K562 (cell line): Measurements from ENCODE around the gene ZNF2. TPM values are rescaled to one million over a fixed set of nuclear protein-coding genes. Genes with fewer than 3 reads are reported as not detected.
A peak's percentile ranks its signal among the peaks of the same experiment; 100 is the strongest.

Experiments
- ATF7 ChIP-seq: fragments of 450-650 bp; IDR thresholded peaks from 2 replicates; pipeline ENCODE4 v1.7.1; 2014; ENCODE audit warnings: mild to moderate bottlenecking, moderate library complexity
- CEBPB ChIP-seq: fragments of 450-650 bp; IDR thresholded peaks from 2 replicates; pipeline ENCODE4 v1.6.1; 2016; ENCODE audit warnings: missing genetic modification characterization, missing compliant biosample characterization
- CSDE1 ChIP-seq, 2 experiments: fragments of 450-650 bp; IDR thresholded peaks; 2 replicates each; pipeline ENCODE4 v1.6.1; 2016; ENCODE audit warnings: mild to moderate bottlenecking in 1 of 2
- ETS2 ChIP-seq: IDR thresholded peaks from 2 replicates; pipeline ENCODE4 v1.6.1; 2016; ENCODE audit warnings: borderline replicate concordance, missing genetic modification characterization, mild to moderate bottlenecking, moderate library complexity, missing compliant biosample characterization; ENCODE audit not compliant: poor library complexity, severe bottlenecking
- FUS ChIP-seq: fragments of 200-400 bp; formaldehyde crosslinking; optimal IDR thresholded peaks from 2 replicates; pipeline ENCODE3; 2017; ENCODE audit warnings: low read depth, low read length
- HLTF ChIP-seq: fragments of 450-650 bp; IDR thresholded peaks from 2 replicates; pipeline ENCODE4 v1.6.1; 2016
- MXI1 ChIP-seq: IDR thresholded peaks from 2 replicates; pipeline ENCODE4 v1.6.1; 2011; ENCODE audit warnings: low read depth, mild to moderate bottlenecking, improper control_type of control experiment, low read length
- PHF8 ChIP-seq: fragments of 200-600 bp; sonication (generic); IDR thresholded peaks from 2 replicates; pipeline ENCODE4 v1.6.1; 2012; ENCODE audit warnings: mixed run types, mild to moderate bottlenecking, inconsistent platforms, low read length, moderate library complexity, borderline replicate concordance
- POLR2AphosphoS5 ChIP-seq: IDR thresholded peaks from 2 replicates; pipeline ENCODE4 v1.6.1; 2011; ENCODE audit warnings: mild to moderate bottlenecking, low read depth, low read length, moderate library complexity; ENCODE audit not compliant: control insufficient read depth, insufficient read depth
- RAD51 ChIP-seq: fragments of 450-650 bp; IDR thresholded peaks from 2 replicates; pipeline ENCODE4 v1.7.1; 2016; ENCODE audit warnings: low read depth, mild to moderate bottlenecking, borderline replicate concordance
- TCFL5 ChIP-seq: fragments of 250-450 bp; sonication (Bioruptor Pico); conservative IDR thresholded peaks from 2 replicates; pipeline ENCODE4 v1.6.1; 2021; ENCODE audit warnings: mild to moderate bottlenecking, moderate library complexity, matching md5 sums
- TRIM28 ChIP-seq: fragments of 450-650 bp; IDR thresholded peaks from 2 replicates; pipeline ENCODE4 v1.6.1; 2017
- ZNF197 ChIP-seq: fragments of 200-800 bp; sonication (Bioruptor generic); IDR thresholded peaks from 2 replicates; pipeline ENCODE4 v1.6.1; 2016; ENCODE audit warnings: low read depth, missing genetic modification characterization, missing compliant biosample characterization
- ZNF280A ChIP-seq: fragments of 450-650 bp; IDR thresholded peaks from 2 replicates; pipeline ENCODE4 v1.6.1; 2018; ENCODE audit warnings: mild to moderate bottlenecking, low read depth; ENCODE audit not compliant: partially characterized antibody
- ZNF586 ChIP-seq: fragments of 450-650 bp; formaldehyde crosslinking; conservative IDR thresholded peaks from 2 replicates; pipeline ENCODE4 v1.4.0; 2020; ENCODE audit warnings: mild to moderate bottlenecking, moderate library complexity
- ZNF695 ChIP-seq: fragments of 450-650 bp; formaldehyde crosslinking; IDR thresholded peaks from 2 replicates; pipeline ENCODE4 v1.4.0; 2020; ENCODE audit warnings: mild to moderate bottlenecking, moderate library complexity
- ZNF76 ChIP-seq: fragments of 250-450 bp; sonication (Bioruptor Pico); IDR thresholded peaks from 2 replicates; pipeline ENCODE4 v1.4.0; 2020; ENCODE audit warnings: mild to moderate bottlenecking, moderate library complexity, borderline replicate concordance
- polyA plus RNA-seq, 8 experiments: library from polyadenylated mRNA; depleted of rRNA in 4 of 8; stranded (reverse) in 5 of 8; unstranded in 3 of 8; fragments of >200 nt; fragmentation: Nextera tagmentation in 2 of 8; fragmentation: Illumina TruSeq in 1 of 8; extraction: Ambion mirVana in 2 of 8; extraction: Trizol in 1 of 8; gene quantifications; 2 replicates each; pipeline versions ENCODE4 v1.2.1 to v1.2.3, GENCODE V29; 2011 to 2014; ENCODE audit warnings: inconsistent platforms in 1 of 8, missing spikeins in 1 of 8
- total RNA-seq, 7 experiments: library from RNA; depleted of rRNA in 6 of 7; stranded (reverse); fragments of >200 nt in 6 of 7; fragmentation: Illumina TruSeq in 2 of 7; extraction: Trizol in 2 of 7; gene quantifications; 2 replicates each; pipeline versions ENCODE4 v1.2.1 to v1.2.3, GENCODE V29; 2011 to 2021; ENCODE audit warnings: low replicate concordance in 1 of 7
- TF ChIP-seq, protein P1 (sequence below), 2 experiments: fragments of 450-650 bp in 1 of 2; IDR thresholded peaks; 2 replicates each; pipeline ENCODE4 v1.6.1; 2011 to 2017; ENCODE audit warnings: low read depth in 2 of 2, antibody characterized with exemption in 1 of 2, borderline replicate concordance in 1 of 2, low read length in 1 of 2, mild to moderate bottlenecking in 1 of 2, mixed read lengths in 1 of 2; ENCODE audit not compliant: control insufficient read depth in 1 of 2
- TF ChIP-seq, protein P2 (sequence below): fragments of 450-650 bp; formaldehyde crosslinking; conservative IDR thresholded peaks from 2 replicates; pipeline ENCODE4 v1.4.0; 2022; ENCODE audit warnings: mild to moderate bottlenecking, missing genetic modification characterization
- TF ChIP-seq, protein P3 (sequence below), 2 experiments: fragments of 450-650 bp in 1 of 2; sonication (generic) in 1 of 2; formaldehyde crosslinking in 1 of 2; IDR thresholded peaks in 1 of 2; conservative IDR thresholded peaks in 1 of 2; 2 replicates each; pipeline versions ENCODE4 v1.6.1 to v1.8.1; 2016 to 2023; ENCODE audit warnings: mild to moderate bottlenecking in 2 of 2, moderate library complexity in 2 of 2, inconsistent platforms in 1 of 2, missing genetic modification reagents in 1 of 2

ZNF2 gene
- total and polyA plus RNA-seq, 9 of the 15 experiments (the other 6 are each of a cell fraction or from before 2014, with no cell fraction given): 1.6 to 4.5 (median 3.4) TPM

DNA sequence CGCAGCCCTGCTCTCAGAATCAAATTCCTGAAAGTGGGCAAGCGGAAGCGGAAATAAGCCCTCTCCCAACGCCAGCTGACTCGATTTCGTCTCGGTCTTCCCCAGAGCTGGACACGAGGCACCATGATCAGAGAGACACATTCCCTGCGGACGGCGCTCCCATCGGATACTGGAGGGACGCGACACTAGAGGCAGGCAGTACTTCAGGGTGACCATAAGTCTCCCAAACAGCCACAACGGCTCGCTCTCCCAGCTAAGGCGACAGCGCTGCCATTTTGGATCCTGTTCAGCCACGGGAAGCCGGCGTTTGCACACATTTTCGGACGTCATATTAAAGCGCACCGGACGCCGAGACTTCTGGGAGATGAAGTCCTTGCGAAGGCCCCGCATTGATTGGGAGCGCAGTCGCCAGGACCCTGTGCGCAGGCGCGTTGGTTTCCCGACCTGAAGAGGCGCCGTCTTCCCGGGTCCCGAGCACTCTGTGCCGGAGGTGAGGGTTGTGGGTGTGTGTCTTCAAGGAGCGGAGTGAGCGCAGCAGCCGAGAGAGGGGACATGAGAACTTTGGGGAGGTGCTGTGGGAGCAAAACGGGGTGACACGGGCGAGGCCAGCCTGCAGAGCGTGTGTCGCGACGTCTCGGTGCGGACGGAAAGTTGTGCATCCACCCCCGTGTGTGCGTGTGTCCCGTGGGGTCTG, at the start of gene ZNF2 (continued):
- TF ChIP-seq, protein P1, sequence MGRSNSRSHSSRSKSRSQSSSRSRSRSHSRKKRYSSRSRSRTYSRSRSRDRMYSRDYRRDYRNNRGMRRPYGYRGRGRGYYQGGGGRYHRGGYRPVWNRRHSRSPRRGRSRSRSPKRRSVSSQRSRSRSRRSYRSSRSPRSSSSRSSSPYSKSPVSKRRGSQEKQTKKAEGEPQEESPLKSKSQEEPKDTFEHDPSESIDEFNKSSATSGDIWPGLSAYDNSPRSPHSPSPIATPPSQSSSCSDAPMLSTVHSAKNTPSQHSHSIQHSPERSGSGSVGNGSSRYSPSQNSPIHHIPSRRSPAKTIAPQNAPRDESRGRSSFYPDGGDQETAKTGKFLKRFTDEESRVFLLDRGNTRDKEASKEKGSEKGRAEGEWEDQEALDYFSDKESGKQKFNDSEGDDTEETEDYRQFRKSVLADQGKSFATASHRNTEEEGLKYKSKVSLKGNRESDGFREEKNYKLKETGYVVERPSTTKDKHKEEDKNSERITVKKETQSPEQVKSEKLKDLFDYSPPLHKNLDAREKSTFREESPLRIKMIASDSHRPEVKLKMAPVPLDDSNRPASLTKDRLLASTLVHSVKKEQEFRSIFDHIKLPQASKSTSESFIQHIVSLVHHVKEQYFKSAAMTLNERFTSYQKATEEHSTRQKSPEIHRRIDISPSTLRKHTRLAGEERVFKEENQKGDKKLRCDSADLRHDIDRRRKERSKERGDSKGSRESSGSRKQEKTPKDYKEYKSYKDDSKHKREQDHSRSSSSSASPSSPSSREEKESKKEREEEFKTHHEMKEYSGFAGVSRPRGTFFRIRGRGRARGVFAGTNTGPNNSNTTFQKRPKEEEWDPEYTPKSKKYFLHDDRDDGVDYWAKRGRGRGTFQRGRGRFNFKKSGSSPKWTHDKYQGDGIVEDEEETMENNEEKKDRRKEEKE (IDR thresholded peaks at IDR 0.05; ENCODE audit: borderline replicate concordance in 1 of 2, control insufficient read depth in 1 of 2, low read depth in 2 of 2, low read length in 1 of 2): no peak
- TF ChIP-seq FUS (no peak), TRIM28 (no peak), ZNF76 (CRISPR knock-in tag) (no peak), RAD51 (peak; percentile 8; the same call in 1 of the 2 replicates), ETS2 (tag) (no peak), ZNF586 (CRISPR knock-in tag) (no peak), TCFL5 (CRISPR knock-in tag) (no peak), ZNF197 (0 out of 2 replicates have a peak, but pooled peaks have one; percentile 52), CSDE1 (IDR thresholded peaks at IDR 0.05) (peak in 1 of 2 experiments; percentile 63; a peak in 2 of 4 replicates), ZNF280A (no peak), HLTF (no peak), ZNF695 (CRISPR knock-in tag) (no peak), ATF7 (peak; percentile 89), CEBPB (tag) (no peak; the same call in 1 of the 2 replicates), PHF8 (peak; percentile 99), MXI1 (peak; percentile 37; the same call in 1 of the 2 replicates), POLR2AphosphoS5 (peak; percentile 88)
- TF ChIP-seq, protein P2, sequence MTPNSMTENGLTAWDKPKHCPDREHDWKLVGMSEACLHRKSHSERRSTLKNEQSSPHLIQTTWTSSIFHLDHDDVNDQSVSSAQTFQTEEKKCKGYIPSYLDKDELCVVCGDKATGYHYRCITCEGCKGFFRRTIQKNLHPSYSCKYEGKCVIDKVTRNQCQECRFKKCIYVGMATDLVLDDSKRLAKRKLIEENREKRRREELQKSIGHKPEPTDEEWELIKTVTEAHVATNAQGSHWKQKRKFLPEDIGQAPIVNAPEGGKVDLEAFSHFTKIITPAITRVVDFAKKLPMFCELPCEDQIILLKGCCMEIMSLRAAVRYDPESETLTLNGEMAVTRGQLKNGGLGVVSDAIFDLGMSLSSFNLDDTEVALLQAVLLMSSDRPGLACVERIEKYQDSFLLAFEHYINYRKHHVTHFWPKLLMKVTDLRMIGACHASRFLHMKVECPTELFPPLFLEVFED (CRISPR knock-in tag): 0 out of 2 replicates have a peak, but pooled peaks have one; percentile 24
- TF ChIP-seq, protein P3, sequence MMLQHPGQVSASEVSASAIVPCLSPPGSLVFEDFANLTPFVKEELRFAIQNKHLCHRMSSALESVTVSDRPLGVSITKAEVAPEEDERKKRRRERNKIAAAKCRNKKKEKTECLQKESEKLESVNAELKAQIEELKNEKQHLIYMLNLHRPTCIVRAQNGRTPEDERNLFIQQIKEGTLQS (IDR thresholded peaks at IDR 0.05): no peak; the same call in 1 of the 2 replicates
- TF ChIP-seq, protein P3 (CRISPR knock-in tag; conservative IDR thresholded peaks at IDR 0.05): no peak
